GM18499 (cell line): ENCODE measurements around the gene ZDHHC11B.
"Not testable (repeated sequence)": the region's sequence is repeated elsewhere in the genome, so short reads cannot be mapped to it uniquely, and the experiment has no call there.

ENCODE experiments used
- ATAC-seq: cut with Tn5 transposase; IDR thresholded peaks from one replicate; pipeline ENCODE4 v1.9.1; 2021; ENCODE audit warnings: moderate number of reproducible peaks; ENCODE audit not compliant: insufficient read depth, unreplicated experiment

The ZDHHC11B gene

GRCh38 chr5:771087-771781, 13.3 kb downstream of the ZDHHC11B start:
- not testable (repeated sequence) for ATAC-seq

DNA sequence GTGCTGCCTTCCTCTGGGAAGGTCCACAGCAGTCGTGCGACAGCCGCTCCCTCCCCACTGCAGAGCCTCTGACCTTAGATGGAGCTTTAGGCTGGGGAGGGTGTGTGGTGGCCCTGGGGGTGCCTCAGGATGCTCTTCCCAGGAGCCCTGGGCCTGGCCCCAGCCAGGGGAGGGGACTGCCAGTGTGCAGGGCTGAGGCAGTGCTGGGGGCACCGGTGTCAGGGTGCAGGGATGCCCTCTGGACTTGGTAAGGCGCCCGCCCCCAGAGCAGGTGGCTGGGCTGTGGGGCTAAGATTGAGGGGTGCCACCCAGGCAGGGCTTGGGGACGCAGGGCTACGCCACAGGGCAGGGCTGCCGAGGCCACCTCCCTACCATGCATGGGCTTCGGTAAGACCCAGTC, 13.9 kb downstream of the ZDHHC11B start:
- ATAC-seq = not testable (repeated sequence)

GRCh38 chr5:769485-770145, 14.9 kb downstream of the ZDHHC11B start:
- ATAC-seq = not testable (repeated sequence)

- no peak for ATAC-seq
These were observed 17.7 kb downstream of the ZDHHC11B start for GRCh38 chr5:766666-767431.

GRCh38 chr5:765948-766631, 18.4 kb downstream of the ZDHHC11B start:
- ATAC-seq = no peak

DNA sequence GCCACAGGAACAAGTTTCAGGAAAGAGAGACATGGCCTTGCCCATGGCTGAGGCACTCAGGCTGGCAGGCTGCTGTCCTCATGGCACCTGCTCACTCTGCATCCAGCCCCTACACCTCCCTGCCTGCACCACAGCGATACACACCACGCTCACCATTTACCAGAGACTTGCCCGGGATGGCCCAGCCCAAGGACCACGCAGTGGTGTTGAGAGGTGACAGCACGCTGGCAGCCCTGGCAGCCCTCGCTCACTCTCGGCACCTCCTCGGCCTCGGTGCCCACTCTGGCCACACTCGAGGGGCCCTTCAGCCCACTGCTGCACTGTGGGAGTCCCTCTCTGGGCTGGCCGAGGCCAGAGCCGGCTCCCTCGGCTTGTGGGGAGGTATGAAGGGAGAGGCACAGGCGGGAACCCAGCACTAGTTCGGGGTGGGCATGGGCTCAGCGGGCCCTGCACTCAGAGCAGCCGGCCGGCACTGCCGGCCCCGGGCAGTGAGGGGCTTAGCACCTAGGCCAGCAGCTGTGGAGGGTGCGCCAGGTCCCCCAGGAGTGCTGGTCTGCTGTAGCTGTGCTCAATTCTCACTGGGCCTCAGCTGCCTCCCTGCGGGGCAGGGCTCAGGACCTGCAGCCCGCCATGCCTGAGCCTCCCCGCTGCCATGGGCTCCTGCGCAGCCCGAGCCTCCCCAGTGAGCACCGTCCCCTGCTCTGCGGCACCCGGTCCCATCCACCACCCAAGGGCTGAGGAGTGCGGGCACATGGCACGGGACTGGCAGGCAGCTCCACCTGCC, 20.3 kb downstream of the ZDHHC11B start:
- ATAC-seq = no peak

DNA sequence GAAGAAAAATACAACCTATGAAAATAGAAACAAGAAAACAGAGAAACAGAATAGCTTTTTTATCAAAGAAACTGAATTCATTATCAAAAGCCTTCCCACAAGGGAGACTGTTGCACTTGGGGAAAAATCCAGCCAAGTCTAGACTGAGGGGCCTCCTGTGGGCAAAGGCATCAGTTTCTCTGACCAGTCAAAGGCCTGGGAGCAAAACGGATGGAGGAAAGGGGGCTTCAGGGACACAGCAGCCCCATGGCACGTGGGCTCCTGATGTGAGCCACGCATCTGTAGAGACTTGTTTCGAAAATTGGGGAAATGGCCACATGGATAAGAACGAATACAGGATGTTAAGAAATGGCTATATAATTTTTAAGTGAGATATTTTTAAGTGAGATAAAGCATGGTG, 21.1 kb downstream of the ZDHHC11B start:
- no peak for ATAC-seq

GRCh38 chr5:762996-763395, 21.5 kb downstream of the ZDHHC11B start:
- ATAC-seq = not testable (repeated sequence)

DNA sequence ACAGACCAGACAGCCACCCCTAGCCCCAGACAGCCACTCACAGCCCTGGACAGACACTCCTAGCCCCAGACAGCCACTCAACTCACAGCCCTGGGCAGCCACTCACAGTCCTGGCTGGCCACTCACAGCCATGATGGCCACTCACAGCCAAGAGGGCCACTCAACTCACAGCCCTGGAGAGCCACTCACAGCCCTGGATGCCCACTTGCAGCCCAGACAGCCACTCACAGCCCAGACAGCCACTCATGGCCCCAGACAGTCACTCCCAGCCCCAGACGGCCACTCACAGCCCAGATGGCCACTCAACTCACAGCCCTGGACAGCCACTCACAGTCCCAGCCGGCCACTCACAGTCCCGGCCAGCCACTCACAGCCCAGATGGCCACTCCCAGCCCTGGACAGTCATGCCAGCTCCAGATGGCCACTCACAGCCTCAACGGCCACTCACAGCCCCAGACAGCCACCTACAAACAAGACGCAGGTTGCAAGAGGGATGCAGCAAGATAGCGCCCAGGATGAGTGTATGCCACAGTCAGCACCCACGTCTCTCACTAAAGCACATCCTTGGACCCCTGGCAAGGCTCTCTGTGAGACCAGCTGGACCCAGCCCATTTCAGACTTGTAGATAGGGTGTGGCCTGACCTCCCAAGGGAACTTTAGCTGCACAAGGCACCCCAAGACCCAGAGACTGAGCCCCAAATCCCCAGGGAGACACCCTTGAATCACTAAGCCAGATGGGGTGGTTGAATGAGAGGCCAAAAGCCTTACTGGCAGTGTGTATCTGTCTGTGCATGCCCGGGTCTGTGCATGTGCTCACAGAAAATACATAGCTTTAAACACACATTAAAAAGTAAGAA, 22.4 kb downstream of the ZDHHC11B start:
- ATAC-seq = no peak

DNA sequence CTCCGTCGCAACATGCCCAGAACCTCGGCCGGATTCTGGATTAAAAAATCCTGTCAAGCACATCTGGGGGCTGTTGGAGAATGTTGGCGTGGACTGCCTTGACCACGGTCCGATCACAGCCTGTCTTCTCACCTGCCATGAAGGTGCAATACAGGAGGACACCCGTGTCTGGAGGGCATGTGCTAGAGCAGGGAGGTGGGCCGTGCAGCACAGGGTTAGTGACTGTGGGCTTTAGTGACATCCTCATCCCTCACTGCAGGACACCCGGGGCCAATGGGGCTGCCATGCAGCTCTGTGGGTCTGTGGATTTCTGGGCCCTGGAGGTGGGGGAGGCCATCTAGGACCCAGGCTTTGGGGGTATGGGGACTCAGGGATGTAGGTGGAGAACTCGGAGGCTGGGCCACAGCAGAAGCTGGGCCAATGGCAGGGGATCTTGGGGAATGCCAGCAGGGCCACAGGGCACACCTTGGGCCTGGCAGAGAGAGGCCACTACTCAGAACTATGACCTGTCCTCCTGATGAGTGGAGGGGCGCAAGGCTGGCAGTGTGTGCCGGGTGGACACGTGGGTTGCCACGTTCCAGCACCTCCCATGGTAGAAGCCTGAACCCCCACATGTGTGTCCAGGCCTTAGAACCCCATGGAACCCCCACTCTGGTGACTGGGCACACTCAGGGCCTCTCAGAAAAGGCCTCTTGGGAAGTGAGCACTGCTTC, 23.3 kb downstream of the ZDHHC11B start:
- no peak for ATAC-seq

DNA sequence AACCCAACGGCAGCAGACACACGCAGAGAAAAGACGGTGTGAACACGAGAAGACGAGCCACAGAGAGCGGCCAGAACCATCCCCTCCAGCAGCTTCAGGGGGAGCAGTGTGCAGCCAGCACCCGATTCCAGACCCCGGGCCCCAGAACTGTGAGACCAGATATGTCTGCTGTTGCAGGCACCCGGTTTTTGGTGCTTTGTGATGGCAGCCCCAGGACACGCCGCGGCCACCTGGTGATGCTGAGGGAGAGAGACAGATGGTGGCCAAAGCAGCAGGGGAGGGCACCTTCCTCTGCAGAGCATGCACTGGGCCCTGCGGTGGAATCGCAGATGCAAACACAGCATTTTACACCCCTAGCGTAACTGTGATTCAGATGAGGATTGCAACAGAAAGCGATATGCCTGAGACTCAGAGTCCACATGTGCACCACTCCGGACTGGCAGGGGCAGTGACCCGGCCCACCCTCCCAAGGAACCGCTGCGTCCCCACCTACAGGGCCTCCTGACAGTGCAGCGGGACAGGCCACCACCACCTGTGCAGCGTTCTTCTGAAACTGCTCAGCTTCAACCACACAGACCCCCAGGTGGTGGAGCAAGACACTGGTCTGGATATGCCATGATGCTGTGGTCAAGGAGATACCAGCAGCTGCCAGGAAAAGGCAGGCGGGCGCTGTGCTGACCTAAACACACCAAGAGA, 24.0 kb downstream of the ZDHHC11B start:
- no peak for ATAC-seq

DNA sequence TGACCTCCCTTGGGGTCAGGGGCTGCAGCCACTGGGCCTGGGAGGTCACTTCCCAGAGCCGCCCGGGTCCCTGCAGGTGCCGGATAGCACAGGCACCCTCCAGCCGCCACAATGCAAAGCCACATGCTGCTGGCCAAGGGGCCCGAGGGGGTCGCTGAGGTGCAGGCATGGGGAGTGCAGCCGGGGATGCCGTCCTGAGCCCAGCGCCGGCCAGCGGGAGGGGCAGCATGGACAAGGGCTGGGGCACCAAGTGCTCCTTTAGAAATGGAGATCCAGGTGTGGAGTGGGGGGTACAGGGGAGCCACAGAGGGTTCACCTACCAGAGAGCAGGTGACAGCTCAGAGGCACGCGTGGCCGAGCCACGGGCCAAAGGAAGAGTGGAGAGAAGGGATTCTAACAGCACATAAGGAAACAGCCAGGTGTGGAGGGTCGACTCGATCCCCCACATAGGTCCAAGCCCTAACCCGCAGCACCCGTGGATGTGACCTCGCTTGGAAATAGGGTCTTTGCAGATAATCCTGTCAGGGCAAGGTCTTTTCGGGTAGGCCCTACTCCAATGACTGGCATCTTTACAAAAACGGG, 24.7 kb downstream of the ZDHHC11B start:
- no peak for ATAC-seq

DNA sequence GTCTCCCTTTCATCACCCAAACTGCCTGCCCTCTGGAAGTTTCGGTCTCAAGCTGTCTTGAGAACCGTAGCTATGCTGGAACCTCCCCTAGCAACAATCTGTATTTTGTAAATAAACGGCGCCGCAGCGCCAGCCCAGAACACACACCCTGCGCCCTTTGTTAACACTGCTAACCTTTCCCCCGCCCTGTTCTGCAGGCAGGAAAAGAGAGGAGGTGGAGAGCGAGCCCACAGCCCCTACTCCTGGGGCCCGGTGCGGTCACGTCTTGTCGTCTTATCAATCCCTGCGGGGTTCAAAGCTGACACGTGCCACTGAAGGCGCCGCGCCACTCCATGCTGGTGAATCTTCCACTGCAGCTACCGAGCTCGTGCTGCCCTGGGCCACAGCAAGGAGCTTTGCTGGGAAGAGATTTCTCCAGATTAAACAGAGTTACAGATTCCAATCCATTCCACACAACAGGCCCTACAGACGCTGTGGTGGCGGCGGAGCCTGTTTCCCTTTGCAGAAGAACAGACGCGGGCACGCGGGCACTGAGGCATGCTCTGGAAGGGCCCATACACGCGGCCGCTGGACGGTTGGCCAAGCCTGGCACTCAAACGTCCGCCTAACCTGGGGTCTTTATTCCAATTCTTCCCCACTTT, 25.3 kb downstream of the ZDHHC11B start:
- no peak for ATAC-seq

- no peak for ATAC-seq
These were observed 25.9 kb downstream of the ZDHHC11B start for GRCh38 chr5:758698-759053.

GRCh38 chr5:757931-758697, 26.4 kb downstream of the ZDHHC11B start:
- no peak for ATAC-seq

- ATAC-seq = no peak
These were observed 27.1 kb downstream of the ZDHHC11B start for GRCh38 chr5:757346-757930.
